Measurements from ENCODE around the gene FER.
"Not testable (repeated sequence)": the region's sequence is repeated elsewhere in the genome, so short reads cannot be mapped to it uniquely, and the experiment has no call there.

The FER gene

DNA sequence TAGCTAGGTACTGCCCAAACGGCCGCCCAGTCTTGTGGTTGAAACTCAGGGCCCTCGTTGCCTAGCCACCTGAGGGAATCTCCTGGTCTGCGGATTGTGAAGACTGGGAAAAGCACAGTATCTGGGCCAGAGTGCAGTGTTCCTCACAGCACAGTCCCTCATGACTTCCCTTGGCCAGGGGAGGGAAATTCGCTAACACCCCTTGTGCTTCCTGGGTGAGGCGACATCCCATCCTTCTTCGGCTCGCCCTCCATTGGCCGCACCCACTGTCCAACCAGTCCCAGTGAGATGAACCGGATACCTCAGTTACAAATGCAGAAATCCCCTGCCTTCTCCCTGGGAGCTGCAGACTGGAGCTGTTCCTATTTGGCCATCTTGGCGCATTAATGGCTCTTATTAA lies 250.5 kb downstream of the FER start:
- no peak for TF ChIP-seq ZFX (IDR thresholded peaks at IDR 0.05)
- TF ChIP-seq, protein P1, sequence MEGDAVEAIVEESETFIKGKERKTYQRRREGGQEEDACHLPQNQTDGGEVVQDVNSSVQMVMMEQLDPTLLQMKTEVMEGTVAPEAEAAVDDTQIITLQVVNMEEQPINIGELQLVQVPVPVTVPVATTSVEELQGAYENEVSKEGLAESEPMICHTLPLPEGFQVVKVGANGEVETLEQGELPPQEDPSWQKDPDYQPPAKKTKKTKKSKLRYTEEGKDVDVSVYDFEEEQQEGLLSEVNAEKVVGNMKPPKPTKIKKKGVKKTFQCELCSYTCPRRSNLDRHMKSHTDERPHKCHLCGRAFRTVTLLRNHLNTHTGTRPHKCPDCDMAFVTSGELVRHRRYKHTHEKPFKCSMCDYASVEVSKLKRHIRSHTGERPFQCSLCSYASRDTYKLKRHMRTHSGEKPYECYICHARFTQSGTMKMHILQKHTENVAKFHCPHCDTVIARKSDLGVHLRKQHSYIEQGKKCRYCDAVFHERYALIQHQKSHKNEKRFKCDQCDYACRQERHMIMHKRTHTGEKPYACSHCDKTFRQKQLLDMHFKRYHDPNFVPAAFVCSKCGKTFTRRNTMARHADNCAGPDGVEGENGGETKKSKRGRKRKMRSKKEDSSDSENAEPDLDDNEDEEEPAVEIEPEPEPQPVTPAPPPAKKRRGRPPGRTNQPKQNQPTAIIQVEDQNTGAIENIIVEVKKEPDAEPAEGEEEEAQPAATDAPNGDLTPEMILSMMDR (conservative IDR thresholded peaks at IDR 0.05): no peak
- H3K27ac ChIP-seq: no peak overlapping the region

DNA sequence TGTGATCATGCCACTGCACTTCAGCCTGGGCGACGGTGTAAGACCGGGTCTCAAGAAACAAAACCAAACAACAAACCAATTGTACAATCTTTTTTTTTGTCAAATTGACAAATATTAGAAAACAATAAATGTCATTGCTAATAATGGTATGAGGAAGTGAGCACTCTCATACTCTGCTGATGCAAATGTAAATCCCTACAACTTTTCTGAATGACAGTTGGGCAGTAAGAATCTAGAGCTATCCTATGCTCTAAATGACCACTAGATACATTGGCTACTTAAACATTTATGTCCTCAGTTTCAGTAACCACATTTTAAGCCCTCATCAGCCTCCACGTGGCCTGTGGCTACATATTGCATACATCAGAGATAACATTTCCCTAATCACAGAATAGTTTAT lies 256.2 kb downstream of the FER start:
- no peak overlapping the region for H3K27ac ChIP-seq
- TF ChIP-seq, protein P1 (conservative IDR thresholded peaks at IDR 0.05): no peak
- TF ChIP-seq ZFX (IDR thresholded peaks at IDR 0.05): no peak

DNA sequence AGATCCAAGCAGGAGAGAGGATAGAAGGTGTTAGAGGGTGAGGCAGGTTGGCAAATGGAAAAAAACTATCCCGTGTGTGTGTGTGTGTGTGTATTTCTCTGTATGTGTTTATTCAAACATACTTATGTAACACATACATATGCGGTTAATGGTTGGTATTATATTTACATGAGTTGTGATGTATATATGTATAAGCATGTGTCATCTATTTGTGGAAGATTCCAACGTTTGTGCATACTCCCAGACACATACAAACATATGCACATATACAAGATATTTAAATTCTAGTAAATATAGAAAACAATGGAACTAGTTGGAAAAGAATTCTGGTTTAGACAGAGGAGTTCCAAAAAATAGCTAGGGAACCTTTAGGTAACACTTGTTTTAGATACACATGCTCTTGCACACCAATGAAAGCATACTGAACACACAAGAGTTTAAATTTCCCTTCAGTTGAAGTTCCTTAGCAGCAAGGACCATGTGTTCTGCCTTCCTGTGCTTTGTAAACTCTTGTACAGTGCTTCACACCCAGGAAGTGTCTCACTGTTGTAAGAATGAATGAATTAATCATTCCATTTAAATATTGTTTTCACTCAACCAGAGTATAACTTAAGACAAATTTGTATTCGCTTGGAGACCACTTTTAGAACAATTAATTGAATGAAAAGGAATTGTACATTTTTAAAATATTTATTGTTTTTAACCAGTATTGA lies 257.8 kb downstream of the FER start:
- TF ChIP-seq, protein P1 (conservative IDR thresholded peaks at IDR 0.05): no peak
- TF ChIP-seq ZFX (IDR thresholded peaks at IDR 0.05): no peak
- no peak overlapping the region for H3K27ac ChIP-seq

DNA sequence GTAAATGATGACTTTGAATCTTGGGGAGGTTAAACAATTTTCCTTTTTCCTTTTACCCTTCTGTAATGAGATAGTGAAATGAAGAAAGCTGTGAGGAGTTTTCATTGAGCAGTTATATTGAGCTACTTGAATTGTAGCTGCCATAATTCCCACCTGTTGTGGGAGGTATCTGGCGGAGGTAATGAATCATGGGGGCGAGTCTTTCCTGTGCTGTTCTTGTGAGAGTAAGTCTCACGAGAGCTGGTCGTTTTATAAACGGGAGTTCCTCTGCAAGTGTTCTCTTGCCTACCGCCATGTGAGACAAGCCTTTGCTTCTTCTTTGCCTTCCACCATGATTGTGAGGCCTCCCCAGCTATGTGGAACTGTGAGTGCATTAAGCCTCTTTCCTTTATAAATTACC lies 258.4 kb downstream of the FER start:
- H3K27ac ChIP-seq: no peak overlapping the region
- TF ChIP-seq, protein P1 (conservative IDR thresholded peaks at IDR 0.05): no peak
- no peak for TF ChIP-seq ZFX (IDR thresholded peaks at IDR 0.05)

DNA sequence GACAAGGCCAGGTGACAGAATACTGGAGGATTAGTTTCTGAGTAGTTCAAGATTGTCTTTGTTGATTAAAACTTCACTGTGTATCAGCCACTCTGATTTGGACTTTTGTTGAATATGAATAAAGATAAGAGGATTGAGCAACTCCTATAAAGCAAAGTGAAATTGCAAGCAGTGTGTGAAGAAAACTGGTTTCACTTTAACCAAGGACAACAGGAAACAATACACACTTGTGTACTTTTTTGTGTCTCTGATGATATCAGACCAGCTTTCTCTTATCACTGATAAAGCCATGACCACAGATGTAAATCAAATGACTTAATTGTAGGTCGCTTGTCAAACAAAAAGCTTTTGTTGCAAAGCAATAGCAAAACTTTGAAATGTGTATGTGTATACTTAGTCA lies 268.6 kb downstream of the FER start:
- H3K27ac ChIP-seq: no peak overlapping the region
- no peak for TF ChIP-seq ZFX (IDR thresholded peaks at IDR 0.05)
- TF ChIP-seq, protein P1 (conservative IDR thresholded peaks at IDR 0.05): no peak

DNA sequence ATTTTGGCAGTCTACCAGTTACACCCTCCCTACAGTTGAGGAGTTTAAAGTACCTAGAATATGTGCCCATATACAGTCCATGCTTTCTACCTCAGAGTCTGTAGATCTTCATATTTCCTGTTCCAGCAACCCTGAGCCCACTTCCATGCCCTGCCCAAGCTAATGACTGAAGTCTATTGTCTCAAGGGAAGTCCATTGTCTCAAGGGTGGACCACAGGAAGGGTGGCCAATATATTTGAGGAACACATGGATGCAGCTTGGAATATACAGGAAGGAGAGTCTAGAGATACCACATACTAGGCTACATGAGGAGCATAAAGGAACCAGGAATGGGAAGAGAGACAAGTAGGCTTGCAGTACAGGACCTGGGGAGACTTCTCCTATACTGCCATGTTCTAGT lies 274.4 kb downstream of the FER start:
- TF ChIP-seq ZFX (IDR thresholded peaks at IDR 0.05): no peak
- TF ChIP-seq, protein P1 (conservative IDR thresholded peaks at IDR 0.05): no peak

DNA sequence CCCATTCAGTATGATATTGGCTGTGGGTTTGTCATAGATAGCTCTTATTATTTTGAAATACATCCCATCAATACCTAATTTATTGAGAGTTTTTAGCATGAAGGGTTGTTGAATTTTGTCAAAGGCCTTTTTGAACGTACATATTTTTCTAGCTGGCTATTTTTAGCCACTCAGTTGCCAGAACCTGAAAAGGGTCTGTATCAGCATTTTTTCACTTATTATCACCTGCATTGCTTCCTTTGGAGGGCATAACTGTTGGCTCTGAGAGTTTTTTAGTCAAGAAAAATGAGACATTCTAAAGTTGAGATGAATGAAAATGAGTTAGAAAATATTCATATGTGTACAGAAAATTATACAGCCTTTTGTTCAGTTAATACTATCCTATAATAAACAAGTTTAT lies 278.0 kb downstream of the FER start:
- H3K27ac ChIP-seq: not testable (repeated sequence)

More for the DNA sequence above, 274.4 kb downstream of the FER start:
- H3K27ac ChIP-seq: no peak overlapping the region

DNA sequence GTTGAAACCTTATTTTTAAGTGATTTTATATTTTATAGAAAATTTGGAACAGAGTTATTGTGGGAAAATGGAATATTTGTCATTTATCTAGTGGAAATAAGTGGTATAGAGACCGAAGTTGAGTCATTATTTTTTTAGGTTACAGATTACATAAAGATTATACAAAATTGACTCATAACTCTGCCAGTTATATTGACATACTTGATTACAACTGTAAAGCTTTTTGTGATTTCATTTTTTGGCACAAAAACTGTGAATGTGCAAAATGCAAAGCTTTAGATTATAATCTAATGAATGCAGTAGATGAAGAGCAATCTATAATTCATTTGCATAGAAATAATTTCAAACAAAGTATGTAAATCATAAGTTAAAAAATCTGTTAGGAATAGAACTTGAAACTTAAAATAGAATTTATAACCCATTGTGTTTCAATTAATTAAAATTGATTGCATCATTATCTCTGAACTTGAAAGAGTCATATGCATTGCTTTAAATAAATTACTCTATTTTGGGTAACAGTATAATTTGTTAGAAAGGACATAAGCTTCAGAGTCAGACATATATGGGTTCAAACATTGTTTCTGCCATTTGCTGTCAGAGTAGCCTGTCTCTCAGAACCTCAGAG lies 280.4 kb downstream of the FER start:
- TF ChIP-seq ZFX (IDR thresholded peaks at IDR 0.05): no peak
- TF ChIP-seq, protein P1 (conservative IDR thresholded peaks at IDR 0.05): no peak
- H3K27ac ChIP-seq: no peak overlapping the region
